ENCODE data around the gene SNX4. TPM values are rescaled to one million over a fixed set of nuclear protein-coding genes. Genes with fewer than 3 reads are reported as not detected.

The SNX4 gene
- total RNA-seq, 2 donors from 2014 or later, result 45.0 to 59.7 TPM

DNA sequence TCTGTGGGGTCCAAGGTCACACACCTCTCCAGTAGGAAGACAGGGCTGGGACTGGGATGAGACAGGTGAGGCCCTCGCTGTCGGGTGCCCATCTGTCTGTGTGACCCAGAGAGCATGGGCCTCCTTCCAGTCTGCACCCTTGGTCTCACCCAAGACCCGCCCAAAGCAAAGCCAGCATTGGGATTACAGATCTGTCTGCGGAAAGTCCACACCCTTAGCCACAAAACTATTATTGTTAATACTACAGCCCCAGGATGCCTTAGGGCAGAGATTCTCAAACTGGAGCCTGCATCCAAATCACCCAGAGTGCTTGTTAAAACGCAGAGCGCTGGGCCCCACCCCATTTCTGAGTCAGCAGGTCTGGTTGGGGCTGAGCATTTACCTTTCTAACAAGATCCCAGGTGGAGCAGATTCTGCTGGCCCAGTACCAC, 86.4 kb downstream of the SNX4 start:
- no peaks in the 10 kb centered on the region for H3K9me3 ChIP-seq
- no peaks in the 10 kb centered on the region for H3K36me3 ChIP-seq
- TF ChIP-seq, protein P1, sequence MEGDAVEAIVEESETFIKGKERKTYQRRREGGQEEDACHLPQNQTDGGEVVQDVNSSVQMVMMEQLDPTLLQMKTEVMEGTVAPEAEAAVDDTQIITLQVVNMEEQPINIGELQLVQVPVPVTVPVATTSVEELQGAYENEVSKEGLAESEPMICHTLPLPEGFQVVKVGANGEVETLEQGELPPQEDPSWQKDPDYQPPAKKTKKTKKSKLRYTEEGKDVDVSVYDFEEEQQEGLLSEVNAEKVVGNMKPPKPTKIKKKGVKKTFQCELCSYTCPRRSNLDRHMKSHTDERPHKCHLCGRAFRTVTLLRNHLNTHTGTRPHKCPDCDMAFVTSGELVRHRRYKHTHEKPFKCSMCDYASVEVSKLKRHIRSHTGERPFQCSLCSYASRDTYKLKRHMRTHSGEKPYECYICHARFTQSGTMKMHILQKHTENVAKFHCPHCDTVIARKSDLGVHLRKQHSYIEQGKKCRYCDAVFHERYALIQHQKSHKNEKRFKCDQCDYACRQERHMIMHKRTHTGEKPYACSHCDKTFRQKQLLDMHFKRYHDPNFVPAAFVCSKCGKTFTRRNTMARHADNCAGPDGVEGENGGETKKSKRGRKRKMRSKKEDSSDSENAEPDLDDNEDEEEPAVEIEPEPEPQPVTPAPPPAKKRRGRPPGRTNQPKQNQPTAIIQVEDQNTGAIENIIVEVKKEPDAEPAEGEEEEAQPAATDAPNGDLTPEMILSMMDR (IDR thresholded peaks at IDR 0.05), result no peak
- H3K27me3 ChIP-seq, result no peaks in the 10 kb centered on the region
- intact Hi-C loops (cut with DNase I), result no loop called here
- H3K4me3 ChIP-seq, result no peak overlapping the region
- no peak overlapping the region for H3K9ac ChIP-seq (ENCODE audit: low read depth in 2 of 2, low read length in 2 of 2)
- DNase-seq, result no peak
- H3K4me1 ChIP-seq, result no peaks in the 10 kb centered on the region
- no peak overlapping the region for H3K27ac ChIP-seq

DNA sequence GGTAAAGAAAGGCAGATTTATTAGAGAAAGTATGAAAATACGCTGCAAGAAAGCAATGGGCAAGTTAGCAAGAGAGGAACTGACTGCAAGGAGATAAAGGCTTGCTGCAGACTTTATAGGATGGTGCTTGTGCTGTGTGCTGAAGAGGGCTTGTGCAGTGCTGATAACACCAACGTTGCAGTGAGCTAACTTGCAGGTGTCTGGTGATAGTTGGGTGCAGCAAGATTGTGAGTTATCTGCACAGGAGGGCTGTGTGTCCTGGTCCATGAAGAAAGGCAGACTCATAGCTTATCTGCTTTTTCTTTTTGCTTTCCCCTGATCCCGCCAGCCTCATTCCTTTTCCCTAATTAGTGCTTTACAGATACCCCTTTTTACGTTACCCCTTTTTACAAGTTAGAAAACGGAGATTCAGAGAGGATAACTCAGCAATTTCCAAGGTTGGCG, 86.9 kb downstream of the SNX4 start:
- Histone ChIP-seq H3K27me3 (no peaks in the 10 kb centered on the region), H3K27ac (no peak overlapping the region), H3K9me3 (no peaks in the 10 kb centered on the region), H3K36me3 (no peaks in the 10 kb centered on the region), H3K4me1 (no peaks in the 10 kb centered on the region), H3K9ac (ENCODE audit: low read depth in 2 of 2, low read length in 2 of 2) (no peak overlapping the region), H3K4me3 (no peak overlapping the region)
- intact Hi-C loops (cut with DNase I), result no loop called here
- TF ChIP-seq, protein P1 (IDR thresholded peaks at IDR 0.05), result no peak
- no peak for DNase-seq

DNA sequence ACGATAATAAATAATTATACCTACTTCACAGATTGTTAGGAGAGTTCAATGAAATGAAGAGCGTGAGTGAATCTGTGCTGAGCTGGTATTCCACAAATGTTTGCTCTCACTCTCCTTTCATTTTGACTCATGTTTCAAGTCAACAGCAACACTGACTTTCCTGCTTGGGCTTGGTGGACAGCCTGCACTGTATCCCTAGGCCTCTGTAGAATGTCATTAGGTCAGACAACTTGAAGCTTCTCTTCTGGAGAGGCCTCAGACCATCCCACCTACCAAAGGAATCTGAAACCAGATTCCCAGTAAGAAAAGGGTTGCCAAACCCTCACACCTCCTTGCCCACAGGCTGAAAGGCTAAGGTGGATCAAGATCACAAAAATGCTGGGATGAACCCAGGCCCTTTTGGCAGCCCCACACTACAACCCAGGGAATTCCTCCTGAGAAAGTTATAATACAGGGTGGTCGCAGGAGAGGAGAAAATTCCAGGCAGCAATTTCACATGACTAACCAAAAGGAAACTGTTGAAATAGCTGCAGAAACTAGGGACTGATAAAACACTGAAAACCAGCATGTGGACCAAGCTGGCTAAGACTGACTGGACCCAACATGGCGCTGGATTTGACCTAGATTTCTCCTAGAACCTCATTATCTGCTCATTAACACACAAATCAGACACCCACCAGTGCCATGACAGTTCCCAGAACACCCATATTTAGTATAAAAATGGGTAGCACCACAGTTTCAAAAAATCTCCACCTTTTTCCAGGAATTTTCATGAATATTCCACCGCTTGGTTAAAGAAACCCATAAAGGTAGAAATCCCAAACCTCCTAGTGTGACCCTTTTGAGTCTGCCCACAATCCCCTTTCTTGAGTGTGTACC, 87.9 kb downstream of the SNX4 start:
- Histone ChIP-seq H3K36me3 (no peaks in the 10 kb centered on the region), H3K27ac (no peak overlapping the region), H3K4me1 (no peaks in the 10 kb centered on the region), H3K9ac (ENCODE audit: low read depth in 2 of 2, low read length in 2 of 2) (no peak overlapping the region), H3K9me3 (no peaks in the 10 kb centered on the region), H3K4me3 (no peak overlapping the region), H3K27me3 (no peaks in the 10 kb centered on the region)
- intact Hi-C loops (cut with DNase I), result no loop called here
- TF ChIP-seq, protein P1 (IDR thresholded peaks at IDR 0.05), result no peak
- DNase-seq, result no peak

DNA sequence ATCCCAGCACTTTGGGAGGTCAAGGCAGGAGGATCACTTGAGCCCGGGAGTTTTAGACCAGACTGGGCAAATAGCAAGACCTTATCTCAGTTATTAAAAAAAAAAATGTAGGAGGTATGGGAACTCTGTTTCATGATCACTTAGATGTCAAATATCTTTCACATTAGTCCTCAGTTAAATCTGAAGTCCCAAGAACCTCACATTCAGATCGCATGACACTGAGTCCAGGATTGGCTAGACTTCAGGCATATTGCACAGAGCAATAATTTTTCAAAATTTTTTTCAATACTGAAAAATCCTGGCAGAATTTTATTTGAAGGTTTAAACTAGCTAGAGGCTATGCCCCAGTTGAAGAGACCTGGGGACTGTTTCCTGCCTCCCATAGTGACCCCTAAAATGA, 88.6 kb downstream of the SNX4 start:
- intact Hi-C loops (cut with DNase I), result no loop called here

GRCh38 chr3:125428216-125428830, 91.7 kb downstream of the SNX4 start:
- no peaks in the 10 kb centered on the region for H3K36me3 ChIP-seq
- DNase-seq, result no peak
- H3K27me3 ChIP-seq, result no peaks in the 10 kb centered on the region
- no peak overlapping the region for H3K27ac ChIP-seq
- intact Hi-C loops (cut with DNase I), result no loop called here
- TF ChIP-seq, protein P1 (IDR thresholded peaks at IDR 0.05), result no peak
- H3K9me3 ChIP-seq, result no peaks in the 10 kb centered on the region
- H3K4me3 ChIP-seq, result no peak overlapping the region
- H3K4me1 ChIP-seq, result no peaks in the 10 kb centered on the region
- no peak overlapping the region for H3K9ac ChIP-seq (ENCODE audit: low read depth in 2 of 2, low read length in 2 of 2)

More for the DNA sequence above, 88.6 kb downstream of the SNX4 start:
- H3K9ac ChIP-seq (ENCODE audit: low read depth in 2 of 2, low read length in 2 of 2), result no peak overlapping the region
- no peak for DNase-seq
- H3K27ac ChIP-seq, result no peak overlapping the region
- no peak overlapping the region for H3K4me3 ChIP-seq
- H3K36me3 ChIP-seq, result no peaks in the 10 kb centered on the region
- no peaks in the 10 kb centered on the region for H3K27me3 ChIP-seq
- H3K9me3 ChIP-seq, result no peaks in the 10 kb centered on the region
- TF ChIP-seq, protein P1 (IDR thresholded peaks at IDR 0.05), result no peak
- no peaks in the 10 kb centered on the region for H3K4me1 ChIP-seq

All from colonic mucosa (tissue), 4 donors.